Measurements from ENCODE around the gene NR1H2.
A peak's percentile ranks its signal among the peaks of the same experiment; 100 is the strongest.

NR1H2 gene

GRCh38 chr19:50427318-50427925, 51.2 kb downstream of the NR1H2 start:
- no peak for DNase-seq

- peak; percentile 97 for DNase-seq
Measured at GRCh38 chr19:50427997-50428425, 51.8 kb downstream of the NR1H2 start.

- DNase-seq, result no peak
Measured at GRCh38 chr19:50428772-50429463, 52.7 kb downstream of the NR1H2 start.

- no peak for DNase-seq
Measured at GRCh38 chr19:50430888-50431342, 54.7 kb downstream of the NR1H2 start.

GRCh38 chr19:50431343-50432220, 55.3 kb downstream of the NR1H2 start:
- DNase-seq, result peak; percentile 76

GRCh38 chr19:50432221-50433028, 56.2 kb downstream of the NR1H2 start, which contains the start of gene MYBPC2:
Gene MYBPC2, plus strand, starts transcription at chr19:50432892. Its CDS starts 62 bp downstream, at chr19:50432954.
- DNase-seq, result no peak
